Endothelial cell of umbilical vein (primary cell): ENCODE data around the gene LGALS3.

ENCODE experiments used
- CTCF ChIP-seq, 2 donors: IDR thresholded peaks; 1 replicate in 1 of 2; 2 replicates in 1 of 2; pipeline ENCODE4 v1.5.1; 2011; ENCODE audit warnings: low read length in 2 of 2, mild to moderate bottlenecking in 2 of 2, moderate library complexity in 2 of 2, control low read depth in 1 of 2, inconsistent platforms in 1 of 2, low read depth in 1 of 2; ENCODE audit not compliant: insufficient read depth in 1 of 2; ENCODE audit errors: extremely low read depth in 1 of 2
- EZH2 ChIP-seq: IDR thresholded peaks from 2 replicates; pipeline ENCODE4 v1.6.1; 2012; ENCODE audit warnings: borderline replicate concordance, low read depth, mild to moderate bottlenecking, moderate library complexity, low read length, inconsistent platforms; ENCODE audit not compliant: severe bottlenecking
- GATA2 ChIP-seq: IDR thresholded peaks from 2 replicates; pipeline ENCODE4 v1.7.0; 2011; ENCODE audit warnings: low read depth, mild to moderate bottlenecking, moderate library complexity, mixed read lengths, low read length; ENCODE audit not compliant: insufficient read length, insufficient read depth
- MYC ChIP-seq: IDR thresholded peaks from one replicate; pipeline ENCODE4 v1.6.1; 2011; ENCODE audit warnings: mild to moderate bottlenecking, low read depth, low read length
- POLR2A ChIP-seq: IDR thresholded peaks from 2 replicates; pipeline ENCODE4 v1.6.1; 2012; ENCODE audit warnings: low read depth, mild to moderate bottlenecking, control low read depth, low read length
- POLR2AphosphoS5 ChIP-seq: IDR thresholded peaks from 2 replicates; pipeline ENCODE4 v1.6.1; 2012; ENCODE audit warnings: low read depth, mild to moderate bottlenecking, control low read depth, low read length, moderate library complexity; ENCODE audit not compliant: insufficient read depth
- TF ChIP-seq, protein P1 (sequence below): IDR thresholded peaks from 2 replicates; pipeline ENCODE4 v1.6.1; 2011; ENCODE audit not compliant: insufficient read depth, insufficient read length

DNA sequence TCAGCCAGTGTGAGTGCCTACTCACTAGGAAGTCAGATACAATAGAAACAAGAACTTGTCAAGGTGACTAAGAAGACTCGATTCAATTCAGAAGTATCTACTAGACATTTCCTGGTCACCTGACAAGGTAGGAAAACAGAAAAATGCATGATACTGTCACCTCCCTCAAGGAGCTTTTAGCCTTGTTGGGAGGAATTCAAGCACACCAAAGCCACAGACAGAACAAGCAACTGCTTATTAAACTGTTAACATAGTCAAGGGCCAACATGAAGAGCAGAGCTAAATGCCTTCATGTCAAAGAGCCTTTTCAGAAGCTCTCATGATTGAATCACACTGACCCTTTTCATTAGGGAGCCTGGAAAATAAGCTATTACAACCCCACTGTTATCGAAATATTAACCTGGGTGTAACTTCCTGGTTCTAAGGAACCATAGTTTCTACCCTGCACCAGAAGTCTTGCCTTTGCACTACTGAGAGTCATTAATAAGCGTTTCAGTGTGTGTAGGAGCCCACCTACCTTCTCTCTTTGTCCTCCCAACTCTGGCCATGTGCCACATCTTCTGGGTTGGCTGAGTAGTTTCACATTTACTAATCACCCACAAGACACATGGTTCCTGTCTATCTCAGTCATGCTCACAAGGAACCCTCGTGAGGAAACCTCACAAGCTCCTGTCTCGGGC, 31.0 kb upstream of the LGALS3 start:
- TF ChIP-seq, protein P1, sequence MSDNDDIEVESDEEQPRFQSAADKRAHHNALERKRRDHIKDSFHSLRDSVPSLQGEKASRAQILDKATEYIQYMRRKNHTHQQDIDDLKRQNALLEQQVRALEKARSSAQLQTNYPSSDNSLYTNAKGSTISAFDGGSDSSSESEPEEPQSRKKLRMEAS = no peak
- TF ChIP-seq CTCF (IDR thresholded peaks at IDR 0.05; ENCODE audit: extremely low read depth in 1 of 2, insufficient read depth in 1 of 2, low read depth in 1 of 2, low read length in 2 of 2) = no peak
- no peak for TF ChIP-seq EZH2
- TF ChIP-seq POLR2AphosphoS5 = no peak
- TF ChIP-seq POLR2A = no peak
- TF ChIP-seq MYC = no peak
- TF ChIP-seq GATA2 = no peak
